Cardiac fibroblast (primary cell): Measurements from ENCODE around the gene ENDOV.

Source experiments
- DNase-seq, 2 donors: peaks; one replicate each; pipeline versions ENCODE4 v3.0.0 to v3.0.0-alpha.2; 2010; ENCODE audit warnings: low read depth in 2 of 2
- H3K4me3 ChIP-seq, 2 donors: replicated peaks in 1 of 2; 1 replicate in 1 of 2; 2 replicates in 1 of 2; pipeline ENCODE4 v1.5.1; 2011; ENCODE audit warnings: low read depth in 2 of 2, low read length in 2 of 2, mild to moderate bottlenecking in 2 of 2, moderate library complexity in 1 of 2
- TF ChIP-seq, protein P1 (sequence below): IDR thresholded peaks from one replicate; pipeline ENCODE4 v1.5.1; 2011; ENCODE audit warnings: low read depth, mild to moderate bottlenecking, low read length, inconsistent platforms

Gene ENDOV

DNA sequence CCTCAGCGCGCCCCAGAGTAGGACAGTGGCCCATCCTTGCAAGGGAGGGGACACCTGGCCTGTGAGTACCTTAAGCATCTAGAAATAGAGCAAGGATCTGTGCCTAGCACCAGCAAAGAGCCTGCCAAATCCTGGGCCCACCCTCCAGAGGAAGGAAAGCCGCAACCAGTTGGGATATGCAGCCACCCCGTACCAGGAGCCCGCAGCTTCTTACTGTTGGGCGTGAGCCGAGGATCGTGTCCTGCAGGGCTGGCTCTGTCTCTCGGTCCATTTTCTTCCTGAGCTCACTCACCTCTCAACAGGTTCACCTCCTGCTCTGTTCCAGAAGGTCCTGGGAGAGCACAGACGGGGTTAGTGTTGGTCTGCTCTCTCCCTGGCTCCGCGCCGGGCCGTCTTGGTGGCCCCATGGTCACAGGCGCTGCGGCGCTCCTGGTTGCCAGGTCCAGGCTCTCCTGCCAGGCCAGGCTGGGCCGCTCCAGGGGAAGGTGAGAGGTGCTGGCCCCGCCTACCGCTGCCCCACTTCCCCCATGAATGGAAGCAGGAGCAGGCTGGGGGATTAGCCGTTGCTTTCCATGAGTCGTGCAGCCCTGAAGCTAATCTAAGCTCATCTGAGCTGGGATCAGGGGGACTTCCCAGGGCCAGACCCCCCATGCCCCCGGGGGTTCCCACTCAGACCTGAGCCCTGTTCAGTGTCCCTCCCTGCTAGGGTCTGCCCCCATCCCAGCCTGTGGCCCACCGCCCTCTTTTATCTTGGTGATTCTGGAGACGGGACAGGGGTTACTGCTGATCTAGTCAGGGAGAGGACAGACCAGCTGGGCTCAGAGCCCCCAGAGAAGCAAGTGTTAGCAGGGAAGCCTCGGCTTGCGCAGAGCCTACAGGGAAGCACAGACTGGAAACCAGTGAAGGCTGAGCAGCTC lies 12.7 kb downstream of the ENDOV start:
- TF ChIP-seq, protein P1, sequence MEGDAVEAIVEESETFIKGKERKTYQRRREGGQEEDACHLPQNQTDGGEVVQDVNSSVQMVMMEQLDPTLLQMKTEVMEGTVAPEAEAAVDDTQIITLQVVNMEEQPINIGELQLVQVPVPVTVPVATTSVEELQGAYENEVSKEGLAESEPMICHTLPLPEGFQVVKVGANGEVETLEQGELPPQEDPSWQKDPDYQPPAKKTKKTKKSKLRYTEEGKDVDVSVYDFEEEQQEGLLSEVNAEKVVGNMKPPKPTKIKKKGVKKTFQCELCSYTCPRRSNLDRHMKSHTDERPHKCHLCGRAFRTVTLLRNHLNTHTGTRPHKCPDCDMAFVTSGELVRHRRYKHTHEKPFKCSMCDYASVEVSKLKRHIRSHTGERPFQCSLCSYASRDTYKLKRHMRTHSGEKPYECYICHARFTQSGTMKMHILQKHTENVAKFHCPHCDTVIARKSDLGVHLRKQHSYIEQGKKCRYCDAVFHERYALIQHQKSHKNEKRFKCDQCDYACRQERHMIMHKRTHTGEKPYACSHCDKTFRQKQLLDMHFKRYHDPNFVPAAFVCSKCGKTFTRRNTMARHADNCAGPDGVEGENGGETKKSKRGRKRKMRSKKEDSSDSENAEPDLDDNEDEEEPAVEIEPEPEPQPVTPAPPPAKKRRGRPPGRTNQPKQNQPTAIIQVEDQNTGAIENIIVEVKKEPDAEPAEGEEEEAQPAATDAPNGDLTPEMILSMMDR = no peak
- H3K4me3 ChIP-seq = no peak overlapping the region
- DNase-seq = no peak

DNA sequence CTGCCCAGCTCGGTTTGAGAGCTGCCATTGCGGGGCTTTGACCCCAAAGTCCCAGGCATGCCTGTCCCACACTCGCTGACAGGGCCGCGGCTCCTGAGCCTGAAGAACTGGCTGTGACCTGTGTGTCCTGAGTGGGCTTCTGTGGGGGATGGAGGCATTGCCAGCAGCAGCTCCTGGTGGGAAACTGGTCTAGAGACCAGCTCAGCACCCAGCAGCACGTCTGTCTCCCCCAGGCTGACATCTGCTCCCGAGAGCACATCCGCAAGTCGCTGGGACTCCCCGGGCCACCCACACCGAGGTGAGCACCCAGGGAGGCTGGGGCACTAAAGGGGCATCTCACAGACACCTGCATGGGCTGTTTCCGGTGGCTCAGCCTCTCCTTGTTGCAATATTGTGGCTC lies 13.4 kb downstream of the ENDOV start:
- TF ChIP-seq, protein P1 = no peak
- no peak for DNase-seq
- no peak overlapping the region for H3K4me3 ChIP-seq

DNA sequence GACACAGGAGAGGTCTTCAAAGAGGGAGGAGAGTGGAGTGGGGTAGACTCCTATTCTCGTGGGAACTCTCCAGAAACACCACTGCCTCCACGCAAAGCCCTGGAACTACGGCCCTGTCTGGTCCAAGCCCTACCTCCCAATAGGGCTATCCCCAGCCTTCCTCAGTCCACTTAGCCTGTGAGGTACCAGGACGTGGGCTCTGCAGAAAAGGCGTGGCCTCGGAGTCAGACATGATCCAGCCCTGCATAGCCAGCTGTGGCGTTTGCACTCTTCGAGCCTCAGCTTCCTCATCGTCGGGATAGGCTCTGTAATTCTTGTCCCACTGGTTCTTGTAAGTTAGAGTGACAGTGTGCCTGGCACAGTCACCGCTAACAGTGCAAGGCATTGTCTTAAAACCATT lies 13.8 kb downstream of the ENDOV start:
- no peak overlapping the region for H3K4me3 ChIP-seq
- TF ChIP-seq, protein P1 = no peak
- DNase-seq = no peak

DNA sequence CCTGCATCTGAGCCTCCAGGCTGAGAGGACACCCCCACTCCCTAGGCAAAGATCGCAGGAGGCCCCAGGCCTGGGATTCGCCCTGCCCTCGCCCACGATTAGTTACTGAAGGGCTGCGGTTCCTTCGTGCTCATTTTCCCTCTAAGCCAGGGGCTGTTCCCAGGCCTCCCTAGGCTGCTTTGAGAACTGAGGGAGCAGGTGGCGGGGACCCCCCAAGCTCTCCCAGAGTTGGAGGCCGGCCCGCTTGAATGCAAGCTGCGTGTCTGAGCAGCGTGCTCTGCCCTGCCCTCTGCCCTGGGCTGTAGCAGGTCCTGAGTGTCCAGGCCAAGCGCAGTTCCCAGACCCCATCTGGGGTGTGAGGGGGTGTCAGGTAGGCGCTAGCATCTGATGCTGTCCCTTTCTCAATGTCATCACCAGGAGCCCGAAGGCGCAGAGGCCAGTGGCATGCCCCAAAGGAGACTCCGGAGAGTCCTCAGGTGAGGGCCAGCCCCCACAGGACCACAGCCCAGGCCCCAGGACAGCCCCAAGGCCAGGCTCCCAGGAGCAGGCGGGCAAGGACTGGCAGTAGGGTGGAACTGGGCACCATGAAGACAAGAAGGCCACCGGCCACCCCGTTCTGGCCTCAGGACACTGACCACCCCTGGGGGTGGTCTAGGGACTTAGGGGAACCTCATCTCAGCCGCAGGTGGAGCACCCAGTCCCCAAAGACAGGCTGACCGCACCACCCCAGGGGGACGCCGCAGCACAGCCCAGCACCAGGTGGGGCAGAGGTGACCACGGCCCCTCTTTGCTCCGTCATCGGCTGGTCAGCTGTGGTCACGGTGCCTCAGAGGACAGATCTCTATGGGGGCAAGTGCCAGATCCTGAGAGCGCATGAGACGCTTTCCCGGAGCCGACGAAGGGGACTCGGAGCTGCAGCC lies 14.6 kb downstream of the ENDOV start:
- TF ChIP-seq, protein P1 = no peak
- no peak overlapping the region for H3K4me3 ChIP-seq
- DNase-seq = no peak

DNA sequence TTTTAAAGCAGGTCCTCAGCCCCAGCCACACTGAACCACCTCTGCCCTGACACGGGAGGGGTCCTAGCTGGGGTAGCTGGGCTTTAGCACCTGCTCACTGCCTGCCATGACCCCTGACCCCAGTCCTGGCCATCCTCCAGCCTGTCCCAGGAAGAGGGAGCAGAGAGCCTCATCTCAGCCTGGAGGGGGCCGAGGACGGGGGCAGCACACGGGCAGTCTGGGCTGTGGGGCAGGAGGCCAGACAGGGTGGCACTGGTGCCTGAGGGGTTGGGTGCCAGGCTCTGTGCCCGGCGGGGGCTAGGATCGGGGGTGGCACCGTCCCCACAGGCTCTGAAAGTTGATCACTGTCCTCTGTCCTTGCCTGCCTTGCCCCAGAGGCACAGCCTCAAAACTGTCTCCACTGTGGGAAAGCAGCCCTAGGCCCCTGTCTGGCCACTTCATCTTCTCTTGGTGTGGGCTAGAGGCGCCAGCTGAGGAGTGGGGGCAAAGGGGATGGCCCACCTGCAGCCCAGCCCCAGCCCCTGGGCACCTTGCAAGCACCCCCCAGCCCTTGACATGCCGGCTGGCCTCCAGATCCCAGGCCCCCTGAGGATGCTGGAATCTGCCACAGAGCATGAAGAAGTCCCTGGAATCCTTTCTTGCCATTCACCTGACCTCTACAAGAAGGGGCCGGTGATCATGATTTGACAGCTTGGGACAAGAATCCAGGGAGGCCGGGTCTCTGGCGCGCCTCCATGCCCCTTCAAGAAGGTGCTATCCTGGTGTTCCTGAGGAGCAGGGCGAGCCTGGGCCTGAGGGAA lies 15.7 kb downstream of the ENDOV start:
- H3K4me3 ChIP-seq = no peak overlapping the region
- TF ChIP-seq, protein P1 = no peak
- DNase-seq = no peak
